ENCODE measurements around the gene CPNE6. TPM values are rescaled to one million over a fixed set of nuclear protein-coding genes. Genes with fewer than 3 reads are reported as not detected.

The CPNE6 gene
- total RNA-seq, 1 donor from 2014 or later: not detected

DNA sequence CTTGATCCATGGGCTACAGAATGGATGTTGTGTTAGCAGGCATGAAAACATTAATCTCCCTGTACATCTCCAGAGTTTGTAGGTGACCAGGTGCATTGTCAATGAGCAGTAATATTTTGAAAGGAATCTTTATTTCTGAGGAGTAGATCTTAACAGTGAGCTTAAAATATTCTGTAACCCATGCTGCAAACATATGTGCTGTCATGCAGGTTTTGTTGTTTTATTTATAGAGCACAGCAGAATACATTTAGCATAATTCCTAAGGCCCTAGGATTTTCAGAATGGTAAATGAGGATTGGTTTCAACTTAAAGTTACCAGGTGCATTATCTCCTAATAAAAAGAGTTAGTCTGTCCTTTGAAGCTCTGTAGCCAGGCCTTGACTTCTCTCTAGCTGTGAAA, 55.6 kb downstream of the CPNE6 start:
- DNase-seq (ENCODE audit: low read depth in 2 of 2): no peak

DNA sequence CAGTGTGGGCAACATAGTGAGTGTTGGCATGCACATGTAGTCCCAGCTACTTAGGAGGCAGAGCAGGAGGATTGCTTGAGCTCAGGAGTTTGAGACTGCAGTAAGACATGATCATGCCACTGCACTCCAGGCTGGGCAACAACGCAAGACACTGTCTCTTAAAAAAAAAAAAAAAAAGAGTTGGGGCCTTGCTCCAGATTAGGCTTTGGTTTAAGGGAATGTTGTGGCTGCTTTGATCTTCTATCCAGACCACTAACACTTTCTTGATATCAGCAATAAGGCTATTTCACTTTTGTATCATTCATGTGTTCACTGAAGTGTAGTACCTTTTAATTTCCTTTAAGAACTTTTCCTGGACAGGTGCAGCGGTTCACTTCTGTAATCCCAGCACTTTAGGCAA, 56.3 kb downstream of the CPNE6 start:
- DNase-seq (ENCODE audit: low read depth in 2 of 2): no peak

Other genes starting within 250 kb of the CPNE6 start
- gene DHRS4, start 117.8 kb upstream of the CPNE6 start, total RNA-seq: 42.7 and 43.4 TPM in 2 replicates
- gene DHRS4L2, start 82.6 kb upstream of the CPNE6 start, total RNA-seq: 9.4 and 9.5 TPM in 2 replicates
- gene CARMIL3, start 19.6 kb upstream of the CPNE6 start, total RNA-seq: under 0.01 TPM in 1 of 2 replicates, not detected in the other
- 7.6 and 9.7 TPM in 2 replicates for gene PCK2, start 22.7 kb downstream of the CPNE6 start, total RNA-seq
- gene DCAF11, start 43.2 kb downstream of the CPNE6 start, total RNA-seq: 59.9 and 77.8 TPM in 2 replicates
- gene NRL, start 43.4 kb downstream of the CPNE6 start, total RNA-seq: 1.1 and 1.6 TPM in 2 replicates
- gene FITM1, start 59.1 kb downstream of the CPNE6 start, total RNA-seq: 0.20 and 0.44 TPM in 2 replicates
- 114 TPM in 2 replicates for gene PSME1, start 64.6 kb downstream of the CPNE6 start, total RNA-seq
- 13.9 and 20.4 TPM in 2 replicates for gene EMC9, start 70.0 kb downstream of the CPNE6 start, total RNA-seq
- 114 and 139 TPM in 2 replicates for gene PSME2, start 75.0 kb downstream of the CPNE6 start, total RNA-seq
- 21.1 and 23.2 TPM in 2 replicates for gene RNF31, start 75.9 kb downstream of the CPNE6 start, total RNA-seq
- gene IRF9, start 89.7 kb downstream of the CPNE6 start, total RNA-seq: 41.6 and 42.9 TPM in 2 replicates
- gene REC8, start 100.5 kb downstream of the CPNE6 start, total RNA-seq: 1.1 and 1.2 TPM in 2 replicates
- 24.4 and 25.7 TPM in 2 replicates for gene IPO4, start 117.3 kb downstream of the CPNE6 start, total RNA-seq
- 30.5 and 46.2 TPM in 2 replicates for gene TM9SF1, start 123.9 kb downstream of the CPNE6 start, total RNA-seq
- not detected in 2 replicates for gene TSSK4, start 134.1 kb downstream of the CPNE6 start, total RNA-seq
- 12.2 and 16.3 TPM in 2 replicates for gene CHMP4A, start 141.9 kb downstream of the CPNE6 start, total RNA-seq
- 8.3 and 13.7 TPM in 2 replicates for gene MDP1, start 144.5 kb downstream of the CPNE6 start, total RNA-seq
- gene NEDD8, start 160.8 kb downstream of the CPNE6 start, total RNA-seq: 193 and 210 TPM in 2 replicates
- gene GMPR2, start 161.4 kb downstream of the CPNE6 start, total RNA-seq: 87.6 and 109 TPM in 2 replicates
- gene TINF2, start 171.1 kb downstream of the CPNE6 start, total RNA-seq: 34.9 and 63.5 TPM in 2 replicates
- under 0.01 and 0.20 TPM in 2 replicates for gene TGM1, start 191.6 kb downstream of the CPNE6 start, total RNA-seq
- gene RABGGTA, start 200.0 kb downstream of the CPNE6 start, total RNA-seq: 11.8 and 17.3 TPM in 2 replicates
- gene DHRS1, start 228.2 kb downstream of the CPNE6 start, total RNA-seq: 6.3 and 8.7 TPM in 2 replicates
- gene NOP9, start 228.3 kb downstream of the CPNE6 start, total RNA-seq: 15.7 and 20.4 TPM in 2 replicates
- gene CIDEB, start 236.4 kb downstream of the CPNE6 start, total RNA-seq: 1.3 and 2.6 TPM in 2 replicates
- 2.0 and 2.8 TPM in 2 replicates for gene LTB4R2, start 238.6 kb downstream of the CPNE6 start, total RNA-seq
- gene LTB4R, start 239.9 kb downstream of the CPNE6 start, total RNA-seq: 2.0 and 2.2 TPM in 2 replicates

Data from lung microvascular endothelial cell (primary cell).